Stomach smooth muscle (tissue), 2 donors: ENCODE results near the gene PPP1R36.

Experiments used
- H3K27ac ChIP-seq: one replicate; pipeline ENCODE4 v1.7.0; 2013; ENCODE audit warnings: mild to moderate bottlenecking, low read length, inconsistent platforms
- H3K27me3 ChIP-seq, 2 donors: one replicate each; pipeline ENCODE4 v1.7.0; 2013; ENCODE audit warnings: low read length in 2 of 2; ENCODE audit not compliant: insufficient read depth in 2 of 2, control insufficient read depth in 1 of 2
- H3K36me3 ChIP-seq, 2 donors: one replicate each; pipeline ENCODE4 v1.7.0; 2013; ENCODE audit warnings: low read length in 2 of 2; ENCODE audit not compliant: control insufficient read depth in 2 of 2, insufficient read depth in 2 of 2
- H3K4me1 ChIP-seq: one replicate; pipeline ENCODE4 v1.7.0; 2013; ENCODE audit warnings: low read length; ENCODE audit not compliant: control insufficient read depth, insufficient read depth
- H3K4me3 ChIP-seq, 2 donors: one replicate each; pipeline ENCODE4 v1.7.0; 2013; ENCODE audit warnings: low read length in 2 of 2
- H3K9ac ChIP-seq, 2 donors: one replicate each; pipeline ENCODE4 v1.7.0; 2013; ENCODE audit warnings: low read length in 2 of 2, mild to moderate bottlenecking in 1 of 2
- H3K9me3 ChIP-seq, 2 donors: one replicate each; pipeline ENCODE4 v1.7.0; 2013; ENCODE audit warnings: low read length in 2 of 2; ENCODE audit not compliant: control insufficient read depth in 2 of 2
- donor health status: healthy.
- donor health status: Pancreatic carcinoma.

Gene PPP1R36

DNA sequence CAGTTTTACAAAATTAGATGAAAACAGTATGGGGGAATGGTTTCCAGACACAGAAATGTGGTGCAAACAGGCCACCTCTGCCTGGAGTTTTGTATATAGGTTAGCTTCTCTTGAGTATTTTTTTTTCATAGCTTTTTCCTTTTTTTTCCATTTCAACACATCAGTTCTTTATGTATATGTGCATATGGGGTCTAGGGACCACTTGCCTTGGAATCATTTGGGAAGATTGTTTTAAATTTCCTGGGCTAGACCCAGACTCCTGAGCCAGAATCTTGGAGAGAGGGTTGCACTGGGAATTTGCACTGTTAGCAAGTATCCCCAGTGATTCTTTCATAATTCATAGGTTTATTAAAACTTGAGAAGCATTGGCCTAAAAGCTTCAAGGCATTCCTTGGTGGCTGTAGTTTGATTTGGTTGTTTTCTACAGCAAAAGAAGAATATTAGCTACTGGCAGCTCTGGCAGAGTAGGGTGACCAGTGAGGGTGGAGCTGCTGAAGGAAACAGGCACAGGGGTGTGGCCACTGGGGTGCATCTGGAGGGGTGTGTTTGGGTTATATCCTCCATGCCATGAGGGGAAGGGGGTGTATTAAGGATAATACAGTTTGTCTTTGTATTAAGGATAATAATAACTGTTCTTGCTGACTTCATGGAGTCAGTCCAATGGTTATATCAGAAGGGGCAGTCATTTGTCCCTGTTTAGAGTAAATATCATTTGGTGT, 22.8 kb downstream of the PPP1R36 start:
- Histone ChIP-seq H3K27me3 (no peaks in the 10 kb centered on the region), H3K9ac (no peak overlapping the region), H3K9me3 (no peaks in the 10 kb centered on the region), H3K36me3 (no peaks in the 10 kb centered on the region), H3K27ac (peak overlapping the region; percentile 76), H3K4me3 (peak overlapping the region in 1 of 2 donors; percentile 22), H3K4me1 (peaks cover 26% of the 10 kb centered on the region)

GRCh38 chr14:64573109-64573508, 23.3 kb downstream of the PPP1R36 start:
- peak overlapping the region in 1 of 2 donors; percentile 21 for H3K9ac ChIP-seq
- peak overlapping the region; percentile 76 for H3K27ac ChIP-seq
- H3K4me1 ChIP-seq: peaks cover 26% of the 10 kb centered on the region
- no peaks in the 10 kb centered on the region for H3K27me3 ChIP-seq
- H3K36me3 ChIP-seq: no peaks in the 10 kb centered on the region
- H3K4me3 ChIP-seq: peak overlapping the region in 1 of 2 donors; percentile 22
- H3K9me3 ChIP-seq: no peaks in the 10 kb centered on the region

DNA sequence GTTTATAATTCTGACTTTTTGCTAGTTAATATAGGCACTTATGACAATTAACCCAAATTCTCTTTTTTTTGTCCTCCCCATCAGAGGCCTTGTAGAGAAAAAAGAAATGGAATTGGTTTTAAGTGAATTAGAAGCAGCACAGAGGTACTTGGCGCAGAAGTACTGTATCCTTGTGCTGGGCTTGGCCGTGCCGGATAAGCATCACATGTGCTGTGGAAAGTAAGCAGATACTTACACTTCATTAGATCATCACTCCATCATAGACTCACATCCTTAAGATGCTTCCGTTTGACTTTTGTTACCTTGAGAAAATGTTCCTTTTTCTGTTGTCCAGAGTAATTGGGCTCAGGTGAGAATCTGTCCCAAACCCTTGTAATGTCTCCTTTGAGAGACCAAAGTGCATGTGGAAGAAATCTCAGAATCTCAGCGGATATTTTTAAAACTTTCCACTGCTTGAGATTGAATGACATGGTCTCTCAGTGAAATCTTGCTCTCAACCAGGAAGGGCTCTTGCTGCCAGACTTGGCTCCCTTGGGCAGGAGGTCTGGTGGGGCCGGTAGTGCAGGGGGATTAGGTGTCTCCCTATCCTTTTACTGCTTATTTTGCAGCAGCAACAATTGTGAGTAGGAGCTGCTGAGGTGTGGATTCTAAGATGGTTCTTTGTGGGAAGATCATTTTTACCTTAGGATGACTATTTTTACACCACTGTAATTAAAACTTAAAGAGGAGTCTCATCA, 24.8 kb downstream of the PPP1R36 start:
- Histone ChIP-seq H3K27ac (peak overlapping the region; percentile 37), H3K27me3 (no peaks in the 10 kb centered on the region), H3K4me3 (no peak overlapping the region)

GRCh38 chr14:64577211-64577610, 27.4 kb downstream of the PPP1R36 start:
- H3K9me3 ChIP-seq: no peaks in the 10 kb centered on the region
- H3K27me3 ChIP-seq: no peaks in the 10 kb centered on the region
- H3K27ac ChIP-seq: no peak overlapping the region
- no peak overlapping the region for H3K4me3 ChIP-seq
- H3K4me1 ChIP-seq: peaks cover 16% of the 10 kb centered on the region
- H3K36me3 ChIP-seq: no peaks in the 10 kb centered on the region
- no peak overlapping the region for H3K9ac ChIP-seq

More for the DNA sequence above, 24.8 kb downstream of the PPP1R36 start:
- H3K9ac ChIP-seq: no peak overlapping the region
- peaks cover 19% of the 10 kb centered on the region for H3K4me1 ChIP-seq
- no peaks in the 10 kb centered on the region for H3K36me3 ChIP-seq
- no peaks in the 10 kb centered on the region for H3K9me3 ChIP-seq

DNA sequence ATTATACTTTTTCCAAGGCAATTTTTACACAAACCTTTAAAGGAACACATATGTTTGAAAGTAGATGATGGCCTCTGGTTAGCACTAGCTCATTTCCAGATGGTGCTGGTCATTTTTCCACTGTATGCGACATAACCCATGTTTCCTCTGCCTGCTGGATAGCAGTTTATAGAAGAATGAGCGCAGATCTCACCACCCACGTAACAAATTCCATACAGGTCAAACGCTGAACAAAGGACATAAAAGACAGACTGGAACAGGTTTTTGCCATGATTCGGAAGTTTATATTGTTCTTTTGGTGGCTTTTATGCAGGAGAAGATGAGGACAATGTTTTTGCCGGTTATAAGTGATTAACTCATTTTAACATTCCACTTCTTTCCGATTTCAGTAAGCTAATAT, 30.7 kb downstream of the PPP1R36 start:
- Histone ChIP-seq H3K9me3 (no peaks in the 10 kb centered on the region), H3K9ac (no peak overlapping the region), H3K36me3 (no peaks in the 10 kb centered on the region), H3K27me3 (no peaks in the 10 kb centered on the region), H3K4me3 (peak overlapping the region in 1 of 2 donors; percentile 14), H3K27ac (no peak overlapping the region), H3K4me1 (peaks cover 5% of the 10 kb centered on the region)

GRCh38 chr14:64581363-64581762, 31.6 kb downstream of the PPP1R36 start:
- H3K4me3 ChIP-seq: no peak overlapping the region
- no peak overlapping the region for H3K27ac ChIP-seq
- no peaks in the 10 kb centered on the region for H3K36me3 ChIP-seq
- H3K9me3 ChIP-seq: no peaks in the 10 kb centered on the region
- H3K27me3 ChIP-seq: no peaks in the 10 kb centered on the region
- H3K4me1 ChIP-seq: peaks cover 5% of the 10 kb centered on the region
- H3K9ac ChIP-seq: no peak overlapping the region

- H3K36me3 ChIP-seq: no peaks in the 10 kb centered on the region
- no peaks in the 10 kb centered on the region for H3K9me3 ChIP-seq
- H3K27me3 ChIP-seq: no peaks in the 10 kb centered on the region
- H3K9ac ChIP-seq: no peak overlapping the region
- H3K27ac ChIP-seq: no peak overlapping the region
- peaks cover 5% of the 10 kb centered on the region for H3K4me1 ChIP-seq
- H3K4me3 ChIP-seq: no peak overlapping the region
Measured at GRCh38 chr14:64581817-64582216, 32.1 kb downstream of the PPP1R36 start.

- Histone ChIP-seq H3K4me1 (peaks cover 5% of the 10 kb centered on the region), H3K9me3 (no peaks in the 10 kb centered on the region), H3K4me3 (no peak overlapping the region), H3K9ac (no peak overlapping the region), H3K36me3 (no peaks in the 10 kb centered on the region), H3K27ac (peak overlapping the region; percentile 49), H3K27me3 (no peaks in the 10 kb centered on the region)
Measured at GRCh38 chr14:64584190-64584589, 34.4 kb downstream of the PPP1R36 start.

GRCh38 chr14:64591809-64592208, 42.0 kb downstream of the PPP1R36 start:
- no peak overlapping the region for H3K9ac ChIP-seq
- no peaks in the 10 kb centered on the region for H3K27me3 ChIP-seq
- H3K27ac ChIP-seq: no peak overlapping the region
- H3K36me3 ChIP-seq: no peaks in the 10 kb centered on the region
- H3K4me1 ChIP-seq: no peaks in the 10 kb centered on the region
- H3K4me3 ChIP-seq: no peak overlapping the region
- H3K9me3 ChIP-seq: no peaks in the 10 kb centered on the region

GRCh38 chr14:64594438-64594837, 44.7 kb downstream of the PPP1R36 start:
- Histone ChIP-seq H3K4me1 (no peaks in the 10 kb centered on the region), H3K27ac (no peak overlapping the region), H3K9me3 (no peaks in the 10 kb centered on the region), H3K9ac (no peak overlapping the region), H3K27me3 (no peaks in the 10 kb centered on the region), H3K36me3 (no peaks in the 10 kb centered on the region), H3K4me3 (no peak overlapping the region)

GRCh38 chr14:64598404-64598803, 48.6 kb downstream of the PPP1R36 start:
- Histone ChIP-seq H3K36me3 (no peaks in the 10 kb centered on the region), H3K4me1 (no peaks in the 10 kb centered on the region), H3K27ac (no peak overlapping the region), H3K9me3 (no peaks in the 10 kb centered on the region), H3K27me3 (peaks cover 0 to 6% of the 10 kb centered on the region in 2 donors), H3K9ac (no peak overlapping the region), H3K4me3 (no peak overlapping the region)
